PC-3 (cell line): Measurements from ENCODE around the gene BAIAP2L2. TPM values are rescaled to one million over a fixed set of nuclear protein-coding genes. Genes with fewer than 3 reads are reported as not detected.
A peak's percentile ranks its signal among the peaks of the same experiment; 100 is the strongest.

ENCODE experiments used
- ATAC-seq: fragments of 200-7000 bp; cut with Tn5 transposase; 2 replicates; pipeline ENCODE4 v1.9.1; 2020; ENCODE audit warnings: mild to moderate bottlenecking, moderate library complexity
- BruUV-seq: library from RNA; stranded (reverse); fragments of 400-500 nt; replicated peaks from 2 replicates; lab custom pipeline; 2021; lab: Mats Ljungman, UMichigan
- CTCF ChIA-PET: fragments of 300-600 bp; sonication (Branson Sonifier 250); formaldehyde crosslinking; loops from one replicate; lab custom pipeline; 2022; ENCODE audit warnings: antibody characterized with exemption; lab: Charles Lee
- POLR2A ChIA-PET: fragments of 300-600 bp; sonication (Branson Sonifier 250); formaldehyde crosslinking; loops from one replicate; lab custom pipeline; 2022; ENCODE audit warnings: antibody characterized with exemption; ENCODE audit not compliant: unreplicated experiment; lab: Charles Lee
- DNase-seq: peaks from one replicate; pipeline ENCODE4 v3.0.0-alpha.2; 2015
- H2AFZ ChIP-seq: fragments of 300-600 bp; sonication (generic); 2 replicates; pipeline ENCODE4 v1.6.0; 2016; ENCODE audit warnings: antibody characterized with exemption, low read length
- H3F3A ChIP-seq: fragments of 300-600 bp; sonication (generic); one replicate; pipeline ENCODE4 v1.6.0; 2017; ENCODE audit warnings: antibody characterized with exemption, low read length, control low read depth, mild to moderate bottlenecking; ENCODE audit not compliant: unreplicated experiment
- H3K27ac ChIP-seq: fragments of 300-600 bp; sonication (generic); 2 replicates; pipeline ENCODE4 v1.5.1; 2016; ENCODE audit warnings: mild to moderate bottlenecking, low read length
- H3K27me3 ChIP-seq: fragments of 300-600 bp; sonication (generic); 2 replicates; pipeline ENCODE4 v1.6.1; 2016; ENCODE audit warnings: low read length, mixed read lengths
- H3K36me3 ChIP-seq: fragments of 300-600 bp; sonication (generic); 2 replicates; pipeline ENCODE4 v1.6.1; 2016; ENCODE audit warnings: low read depth, mixed run types, low read length, mixed read lengths
- H3K4me1 ChIP-seq: fragments of 300-600 bp; sonication (generic); 2 replicates; pipeline ENCODE4 v1.5.1; 2016; ENCODE audit warnings: low read length; ENCODE audit not compliant: insufficient read depth
- H3K4me2 ChIP-seq: fragments of 300-600 bp; sonication (generic); 2 replicates; pipeline ENCODE4 v1.6.0; 2016; ENCODE audit warnings: low read length
- H3K4me3 ChIP-seq: fragments of 300-600 bp; sonication (generic); 2 replicates; pipeline ENCODE4 v1.5.1; 2016; ENCODE audit warnings: mild to moderate bottlenecking, low read length, mixed read lengths
- H3K79me2 ChIP-seq: fragments of 300-600 bp; sonication (generic); 2 replicates; pipeline ENCODE4 v1.6.1; 2017; ENCODE audit warnings: low read length, mixed read lengths
- H3K9ac ChIP-seq: fragments of 300-600 bp; sonication (generic); 2 replicates; pipeline ENCODE4 v1.6.0; 2016; ENCODE audit warnings: mild to moderate bottlenecking, low read length
- H3K9me2 ChIP-seq: fragments of 300-600 bp; sonication (generic); replicated peaks from 2 replicates; pipeline ENCODE4 v1.6.1; 2016; ENCODE audit warnings: mixed run types, low read length, mixed read lengths
- H3K9me3 ChIP-seq: fragments of 300-600 bp; sonication (generic); 2 replicates; pipeline ENCODE4 v1.6.1; 2016; ENCODE audit warnings: low read length, mixed read lengths
- H4K20me1 ChIP-seq: fragments of 300-600 bp; sonication (generic); 2 replicates; pipeline ENCODE4 v1.6.1; 2016; ENCODE audit warnings: low read length, mixed read lengths
- CTCF ChIP-seq: fragments of 300-600 bp; sonication (generic); conservative IDR thresholded peaks from 2 replicates; pipeline ENCODE4 v1.5.1; 2017; ENCODE audit warnings: antibody characterized with exemption, low read depth, mild to moderate bottlenecking, low read length
- EZH2 ChIP-seq: fragments of 300-600 bp; sonication (generic); IDR thresholded peaks from one replicate; pipeline ENCODE4 v1.6.1; 2017; ENCODE audit warnings: antibody characterized with exemption, mild to moderate bottlenecking, low read length; ENCODE audit not compliant: unreplicated experiment
- EZH2phosphoT487 ChIP-seq: fragments of 300-600 bp; sonication (generic); IDR thresholded peaks from 2 replicates; pipeline ENCODE4 v1.6.1; 2018; ENCODE audit warnings: mild to moderate bottlenecking, antibody characterized with exemption, low read length, borderline replicate concordance
- intact Hi-C: fragments of 100-400 bp; cut with micrococcal nuclease; formaldehyde crosslinking; loops from 2 replicates; pipeline ENCODE4 v1.9.0; 2023
- total RNA-seq: library from RNA; depleted of rRNA; stranded (reverse); fragments of >200 nt; gene quantifications from 2 replicates; pipeline ENCODE4 v1.2.3, GENCODE V29; 2014

The BAIAP2L2 gene
- total RNA-seq, 1 experiment from 2014 or later: 0.80 TPM

GRCh38 chr22:38104084-38104483 lies 6.4 kb downstream of the BAIAP2L2 start:
- Histone ChIP-seq H3K4me2 (no peak overlapping the region), H3K79me2 (no peaks in the 10 kb centered on the region), H3K27ac (no peak overlapping the region), H3K27me3 (no peaks in the 10 kb centered on the region), H3K4me3 (no peak overlapping the region), H3K36me3 (no peaks in the 10 kb centered on the region), H3F3A (no peaks in the 10 kb centered on the region), H4K20me1 (no peaks in the 10 kb centered on the region), H2AFZ (no peak overlapping the region), H3K9ac (no peak overlapping the region), H3K9me3 (no peaks in the 10 kb centered on the region), H3K4me1 (no peaks in the 10 kb centered on the region), H3K9me2 (no peaks in the 10 kb centered on the region)
- ChIA-PET POLR2A (no interaction called here), CTCF (interaction anchor here (0.5 to 0.9 kb wide), 3 partner anchors 52 to 63 kb away, joined by 3 to 8 read pairs (median 3); no protein-coding TSS in a partner anchor)
- DNase-seq: peak; percentile 31
- BruUV-seq: no TSS peak
- no peak for TF ChIP-seq EZH2
- TF ChIP-seq CTCF: peak; percentile 49; the same call in 1 of the 2 replicates
- ATAC-seq: no peak
- intact Hi-C loops: no loop called here

GRCh38 chr22:38103641-38104040 lies 6.8 kb downstream of the BAIAP2L2 start:
- Histone ChIP-seq H3K36me3 (no peaks in the 10 kb centered on the region), H4K20me1 (no peaks in the 10 kb centered on the region), H3F3A (no peaks in the 10 kb centered on the region), H2AFZ (no peak overlapping the region), H3K27me3 (no peaks in the 10 kb centered on the region), H3K9me2 (no peaks in the 10 kb centered on the region), H3K9ac (no peak overlapping the region), H3K79me2 (no peaks in the 10 kb centered on the region), H3K9me3 (no peaks in the 10 kb centered on the region), H3K4me1 (no peaks in the 10 kb centered on the region), H3K4me2 (no peak overlapping the region), H3K4me3 (no peak overlapping the region), H3K27ac (no peak overlapping the region)
- CTCF ChIA-PET: interaction anchor here (0.5 to 0.9 kb wide), 4 partner anchors 51 to 245 kb away, joined by 3 to 8 read pairs (median 3); no protein-coding TSS in a partner anchor
- DNase-seq (no peak), ATAC-seq (no peak)
- TF ChIP-seq CTCF (no peak), EZH2phosphoT487 (no peak), EZH2 (no peak)
- BruUV-seq: no TSS peak
- intact Hi-C loops: no loop called here
- POLR2A ChIA-PET: no interaction called here

- H3K79me2 ChIP-seq: no peaks in the 10 kb centered on the region
- no peak for TF ChIP-seq CTCF
- no peak for TF ChIP-seq EZH2
- no peak for TF ChIP-seq EZH2phosphoT487
- H3K4me3 ChIP-seq: no peak overlapping the region
- H3K9ac ChIP-seq: no peak overlapping the region
- intact Hi-C loops: no loop called here
- no peak overlapping the region for H3K27ac ChIP-seq
- no peaks in the 10 kb centered on the region for H3F3A ChIP-seq
- H3K9me2 ChIP-seq: no peaks in the 10 kb centered on the region
- BruUV-seq: no TSS peak
- no peaks in the 10 kb centered on the region for H3K9me3 ChIP-seq
- CTCF ChIA-PET: interaction anchor here (0.6 kb wide), 1 partner anchor 47 kb away, joined by 3 read pairs; no protein-coding TSS in a partner anchor
- no peaks in the 10 kb centered on the region for H4K20me1 ChIP-seq
- no peak overlapping the region for H2AFZ ChIP-seq
- POLR2A ChIA-PET: no interaction called here
- no peaks in the 10 kb centered on the region for H3K27me3 ChIP-seq
- DNase-seq (no peak), ATAC-seq (no peak)
- H3K36me3 ChIP-seq: no peaks in the 10 kb centered on the region
- no peaks in the 10 kb centered on the region for H3K4me1 ChIP-seq
- no peak overlapping the region for H3K4me2 ChIP-seq
Observed at GRCh38 chr22:38098410-38099249, 11.9 kb downstream of the BAIAP2L2 start.
